Forelimb muscle (tissue), 1 donor: Measurements from ENCODE around the gene DDX3Y. TPM values are rescaled to one million over a fixed set of nuclear protein-coding genes. Genes with fewer than 3 reads are reported as not detected.

Experiments
- DNase-seq: peaks from one replicate; pipeline ENCODE4 v3.0.0-alpha.2; 2013; ENCODE audit warnings: low read depth
- polyA plus RNA-seq: library from polyadenylated mRNA; unstranded; fragments of 120-200 nt; gene quantifications from one replicate; pipeline ENCODE4 v1.2.1, GENCODE V29; 2013; ENCODE audit not compliant: insufficient read length

The DDX3Y gene
- 0.16 TPM for polyA plus RNA-seq

DNA sequence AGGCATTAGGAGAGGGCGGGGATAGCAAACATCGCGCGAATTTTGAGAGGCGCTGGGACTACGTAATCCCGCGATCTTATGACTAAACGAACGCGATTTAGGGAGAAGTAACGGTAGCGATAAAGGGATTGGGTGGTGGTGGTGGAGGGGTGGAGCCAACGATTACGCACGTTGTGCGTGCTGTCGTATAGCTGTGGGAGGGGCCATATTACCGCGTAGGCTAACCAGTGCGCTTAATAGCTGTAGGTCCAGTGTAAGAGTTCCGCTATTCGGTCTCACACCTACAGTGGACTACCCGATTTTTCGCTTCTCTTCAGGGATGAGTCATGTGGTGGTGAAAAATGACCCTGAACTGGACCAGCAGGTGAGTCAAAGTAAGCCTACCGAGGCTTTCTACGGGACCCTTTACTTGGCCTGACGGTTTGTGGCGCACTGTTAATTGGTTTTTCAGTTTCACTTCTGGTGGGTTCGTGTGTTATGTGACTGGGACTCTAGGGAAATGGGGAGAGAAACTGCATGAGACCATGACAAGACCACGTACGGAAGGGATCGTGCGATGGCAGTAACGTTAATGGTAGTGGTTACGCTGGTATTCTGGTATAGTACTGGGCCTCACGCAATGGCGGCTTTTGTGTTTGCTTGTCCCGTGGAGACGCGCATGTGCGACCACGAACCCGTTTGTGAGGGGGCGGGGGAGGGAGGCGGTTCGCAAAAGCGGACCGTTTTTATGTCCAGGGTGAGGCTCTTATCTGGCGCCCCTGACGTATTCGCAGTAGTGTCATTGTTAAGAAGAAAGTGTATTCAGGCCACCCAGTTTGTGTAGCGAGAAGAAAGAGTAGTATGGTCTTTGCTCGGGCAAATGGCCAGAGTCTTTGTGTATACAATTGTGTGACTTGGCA lies at the start of gene DDX3Y:
TSS of gene DDX3Y (plus strand) at position 251 of the 899 bp plus-strand sequence. CDS start at position 320, 69 bp downstream.
- no peak for DNase-seq

DNA sequence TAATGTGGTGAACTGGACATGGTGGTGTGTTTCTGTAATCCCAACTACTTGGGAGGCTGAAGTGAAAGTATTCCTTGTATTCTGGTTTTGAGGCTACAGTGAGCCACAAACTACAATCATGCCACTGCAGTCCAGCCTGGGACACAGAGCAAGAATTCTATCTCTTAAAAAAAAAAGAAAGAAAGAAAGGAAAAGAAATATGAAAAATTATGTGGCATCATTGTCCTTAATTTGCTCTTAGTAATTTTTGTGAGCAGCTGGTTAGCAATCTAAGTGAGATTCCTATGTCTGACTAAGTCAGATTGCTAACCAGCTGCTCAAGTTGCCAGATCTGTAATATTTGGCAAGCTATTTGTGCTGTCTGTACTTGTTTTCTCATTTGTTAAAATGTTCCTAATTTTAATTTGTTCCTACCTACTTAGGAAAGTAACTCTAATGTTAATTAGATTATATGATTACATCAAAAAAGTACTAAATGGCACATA lies 48.8 kb upstream of the DDX3Y start:
- no peak for DNase-seq

DNA sequence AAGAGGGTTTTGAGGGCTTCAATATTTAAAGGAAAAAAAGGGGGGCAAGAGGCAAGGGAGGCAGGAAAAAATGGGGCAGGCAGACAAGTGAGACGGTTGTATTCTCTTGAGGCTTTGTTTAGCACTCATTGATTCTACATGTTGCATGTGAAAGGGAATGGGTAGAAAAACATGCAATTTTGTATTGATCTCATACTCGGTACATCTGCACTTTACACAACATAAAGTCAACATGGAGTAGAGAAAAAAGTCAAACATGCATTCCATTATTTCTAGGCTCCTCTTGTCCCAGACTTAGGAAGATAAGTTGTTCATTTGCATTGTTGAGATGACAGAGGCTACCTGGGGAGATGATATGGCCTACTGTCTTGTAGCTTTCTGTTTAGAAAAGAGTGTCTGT lies 36.7 kb upstream of the DDX3Y start:
- no peak for DNase-seq

DNA sequence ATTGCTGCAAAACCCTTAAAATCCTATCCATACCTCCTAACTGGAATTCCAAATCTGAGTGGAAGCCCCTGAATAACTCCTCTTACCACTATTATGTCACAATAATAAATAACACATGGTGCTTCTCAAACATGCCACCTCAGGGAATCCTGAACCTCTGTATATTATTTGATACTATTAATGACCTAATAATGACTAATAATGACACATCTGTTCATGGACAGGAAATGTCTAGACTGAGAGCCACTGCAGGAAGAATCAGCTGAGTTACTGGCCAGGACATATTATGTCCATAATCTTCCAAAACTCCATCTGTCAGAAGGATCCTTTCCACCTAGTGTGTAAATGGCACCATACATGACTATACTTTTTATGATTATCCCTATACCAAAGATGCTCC lies 7.7 kb upstream of the DDX3Y start:
- DNase-seq = no peak

DNA sequence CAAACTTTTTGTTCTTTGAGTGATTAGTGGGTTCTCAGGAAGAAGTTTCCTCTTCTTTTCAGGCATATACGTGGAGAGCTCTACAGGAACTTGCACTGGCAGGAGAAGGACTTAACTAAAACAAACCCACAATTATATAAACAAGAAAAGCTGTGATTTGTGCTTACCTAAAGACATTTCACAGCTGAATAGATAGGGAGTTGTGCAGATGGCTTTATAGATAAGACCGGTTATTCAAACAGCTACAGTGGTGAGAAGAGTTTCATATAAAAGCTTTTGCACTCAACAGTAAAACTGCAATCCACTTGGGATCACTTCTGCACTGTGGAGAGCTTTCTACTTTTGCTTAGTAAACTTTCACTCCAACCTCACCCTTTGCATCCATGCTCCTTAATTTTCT lies 6.1 kb upstream of the DDX3Y start:
- no peak for DNase-seq

DNA sequence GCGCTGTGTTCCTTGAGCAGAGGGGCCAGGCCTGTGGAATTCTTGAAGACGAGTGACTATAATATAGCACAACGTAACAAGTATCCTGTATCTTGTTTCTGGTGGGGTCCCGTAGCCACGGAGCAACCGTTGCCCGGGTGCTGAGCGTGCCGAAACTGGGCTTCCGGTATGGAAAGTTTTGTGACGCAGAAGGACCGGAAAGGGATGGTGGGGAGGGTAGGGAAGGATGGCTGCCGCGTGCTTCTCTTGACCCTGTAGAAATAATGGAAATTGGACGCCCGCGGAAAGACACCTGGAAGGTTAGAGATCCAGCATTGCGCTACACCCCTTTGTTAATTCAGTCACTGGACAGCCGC lies 827 bp downstream of the DDX3Y start:
- no peak for DNase-seq

DNA sequence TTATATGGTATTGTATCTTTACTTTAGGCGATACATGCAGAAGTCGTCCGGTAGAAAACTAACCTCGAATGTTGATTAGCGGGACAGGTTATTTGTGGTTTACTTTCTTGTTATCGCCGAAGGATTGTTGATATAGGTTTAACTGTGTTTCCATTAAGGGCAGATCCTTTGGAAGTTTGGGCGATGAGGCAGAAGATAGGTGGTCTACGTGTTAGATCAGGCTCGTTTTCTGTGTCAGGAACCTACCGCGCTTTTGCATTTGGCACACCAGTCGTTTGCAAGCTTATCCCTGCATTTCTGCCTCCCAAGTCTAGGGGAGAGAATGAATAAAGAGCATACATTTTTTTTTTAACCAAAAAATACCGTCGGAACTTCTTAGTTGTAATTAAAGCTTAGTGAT lies 1.2 kb downstream of the DDX3Y start:
- DNase-seq = no peak

DNA sequence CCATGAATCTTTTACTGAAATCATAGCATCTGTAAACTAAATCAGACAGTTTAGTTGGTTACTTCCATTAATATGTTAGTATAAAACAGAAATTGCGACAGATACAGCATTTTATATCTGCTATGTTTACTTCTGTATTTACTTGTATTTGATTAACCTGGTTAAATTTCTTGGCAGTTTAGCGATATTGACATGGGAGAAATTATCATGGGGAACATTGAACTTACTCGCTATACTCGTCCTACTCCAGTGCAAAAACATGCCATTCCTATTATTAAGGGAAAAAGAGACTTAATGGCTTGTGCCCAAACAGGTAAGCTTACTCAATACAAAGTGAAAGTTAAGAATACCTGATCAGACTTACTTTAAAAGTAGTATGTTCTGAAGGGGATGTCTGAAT lies 8.9 kb downstream of the DDX3Y start:
- DNase-seq = no peak

DNA sequence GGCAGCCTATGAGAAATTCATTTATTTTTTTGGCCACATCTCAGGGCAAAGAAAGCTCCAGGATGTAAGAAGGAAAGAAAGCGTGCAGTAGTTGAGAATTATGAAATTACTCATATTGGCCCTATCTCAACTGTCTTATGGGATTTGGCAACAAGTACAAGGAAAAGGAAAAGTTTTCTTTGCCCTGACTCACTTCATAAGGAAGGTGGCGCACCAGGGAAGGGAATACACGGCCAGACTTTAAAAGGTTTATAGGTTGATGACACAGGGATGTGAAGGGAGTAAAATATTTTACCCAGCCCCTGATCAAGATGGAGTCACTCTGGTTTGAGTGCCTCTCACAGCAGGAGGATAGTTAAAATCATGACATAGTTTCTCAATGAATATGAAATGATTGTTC lies 23.4 kb downstream of the DDX3Y start:
- DNase-seq = no peak

DNA sequence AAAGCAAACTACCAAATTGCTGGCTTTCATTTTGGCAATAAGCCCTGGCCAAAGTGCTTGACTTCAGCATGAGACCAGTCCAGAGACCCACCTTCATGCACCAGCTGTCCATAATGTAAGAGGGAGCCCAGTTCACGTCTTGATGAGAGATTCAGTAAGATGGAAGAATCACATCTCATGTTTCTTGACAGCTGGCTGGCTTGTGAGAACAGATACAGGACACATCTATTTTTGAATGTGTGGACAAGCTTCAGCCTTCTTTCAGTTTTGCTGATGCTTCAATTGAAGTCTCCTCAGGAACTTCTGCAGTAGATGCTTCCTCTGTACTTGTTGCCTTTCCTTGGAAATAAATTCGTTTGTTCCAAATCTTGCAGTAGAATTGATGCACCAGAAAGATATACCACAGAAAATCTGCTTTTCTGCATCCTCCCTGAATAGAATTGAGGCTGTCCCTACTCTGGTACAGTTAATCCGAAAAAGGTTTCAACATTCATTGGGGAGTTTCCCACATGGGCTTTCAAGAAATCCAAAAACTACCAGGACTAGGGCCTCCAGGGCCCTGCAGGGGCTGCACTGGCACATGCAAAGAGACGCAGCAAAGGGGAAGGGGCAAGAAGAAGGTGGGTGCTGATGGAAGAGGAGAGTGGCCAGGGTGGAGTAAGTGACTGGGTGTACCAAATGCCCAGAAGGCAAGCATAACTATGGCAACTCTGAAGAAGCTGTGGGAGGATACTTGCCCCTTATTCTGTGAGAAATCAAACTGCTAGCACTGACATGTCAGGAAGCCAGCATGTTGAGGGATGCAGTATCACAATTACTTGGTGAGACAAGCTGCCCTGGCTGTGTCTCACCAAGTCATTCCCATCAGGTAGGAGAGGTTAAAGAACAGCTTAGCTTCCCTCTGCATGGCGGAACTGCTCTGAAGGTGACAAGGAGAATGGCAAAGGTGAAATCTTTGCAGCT lies 37.3 kb downstream of the DDX3Y start:
- no peak for DNase-seq

Other genes with a start within 250 kb of the DDX3Y start
- 0.22 TPM for gene USP9Y, start 203.6 kb upstream of the DDX3Y start, polyA plus RNA-seq